ENCODE measurements around the gene SKAP1.

- no peak for TF ChIP-seq EZH2 (IDR thresholded peaks at IDR 0.05)
- no peak for TF ChIP-seq POLR2AphosphoS5 (IDR thresholded peaks at IDR 0.05; ENCODE audit: borderline replicate concordance, low read depth, low read length)
Observed at GRCh38 chr17:48149787-48150463, 280.1 kb downstream of the SKAP1 start.

Measured in SK-N-MC (cell line).